H1 (cell line): ENCODE results near the gene HOXA11. TPM values are rescaled to one million over a fixed set of nuclear protein-coding genes. Genes with fewer than 3 reads are reported as not detected.
A peak's percentile ranks its signal among the peaks of the same experiment; 100 is the strongest.

ENCODE experiments used
- CTCF ChIA-PET: fragments of 300-600 bp; sonication (Branson Sonifier 250); formaldehyde crosslinking; loops from one replicate; lab custom pipeline; 2021; ENCODE audit not compliant: partially characterized antibody; lab: Charles Lee
- POLR2A ChIA-PET: fragments of 300-600 bp; sonication (Branson Sonifier 250); formaldehyde crosslinking; loops from one replicate; lab custom pipeline; 2021; ENCODE audit warnings: inconsistent platforms; ENCODE audit not compliant: partially characterized antibody; lab: Charles Lee
- DNase-seq, 2 experiments: peaks; one replicate each; pipeline versions ENCODE4 v3.0.0 to v3.0.0-alpha.2; 2010 to 2022; ENCODE audit warnings: low spot score in 2 of 2, low read depth in 1 of 2, mixed read lengths in 1 of 2
- FAIRE-seq: peaks from 2 replicates; lab custom pipeline; 2011; peaks lifted over from hg19 to GRCh38; lab: Jason Lieb, UNC
- H2AFZ ChIP-seq: 2 replicates; pipeline ENCODE4 v1.8.1; 2012; ENCODE audit warnings: low read length, inconsistent platforms
- H2AK5ac ChIP-seq: 2 replicates; pipeline ENCODE4 v1.6.1; 2013; ENCODE audit warnings: low read depth, low read length
- H2BK120ac ChIP-seq: replicated peaks from 2 replicates; pipeline ENCODE3; 2013; ENCODE audit warnings: low read depth, low read length, inconsistent platforms
- H2BK12ac ChIP-seq: 2 replicates; pipeline ENCODE4 v1.6.1; 2013; ENCODE audit warnings: low read depth, low read length
- H2BK15ac ChIP-seq: 2 replicates; pipeline ENCODE4 v1.6.1; 2013; ENCODE audit warnings: low read length
- H2BK20ac ChIP-seq: 2 replicates; pipeline ENCODE4 v1.6.1; 2013; ENCODE audit warnings: low read length
- H2BK5ac ChIP-seq: 2 replicates; pipeline ENCODE4 v1.6.1; 2013; ENCODE audit warnings: low read depth, low read length
- H3K14ac ChIP-seq: 2 replicates; pipeline ENCODE4 v1.6.1; 2013; ENCODE audit warnings: inconsistent platforms; ENCODE audit not compliant: insufficient read length
- H3K18ac ChIP-seq: 2 replicates; pipeline ENCODE4 v1.6.1; 2013; ENCODE audit warnings: low read length; ENCODE audit errors: extremely low read depth
- H3K23ac ChIP-seq: 2 replicates; pipeline ENCODE4 v1.6.1; 2013; ENCODE audit warnings: inconsistent platforms; ENCODE audit not compliant: insufficient read length
- H3K23me2 ChIP-seq: 2 replicates; pipeline ENCODE4 v1.6.1; 2013; ENCODE audit warnings: low read depth, low read length
- H3K27ac ChIP-seq: 2 replicates; pipeline ENCODE4 v1.6.1; 2011; ENCODE audit warnings: low read depth, low read length, inconsistent platforms
- H3K27me3 ChIP-seq, 4 experiments: replicated peaks in 1 of 4; 1 replicate in 1 of 4; 2 replicates in 3 of 4; pipeline versions ENCODE4 v1.6.1 to v1.8.1; 2011 to 2013; ENCODE audit warnings: low read length in 3 of 4, mild to moderate bottlenecking in 3 of 4, inconsistent platforms in 2 of 4, mixed read lengths in 2 of 4, moderate library complexity in 1 of 4; ENCODE audit not compliant: control insufficient read depth in 3 of 4, insufficient read depth in 3 of 4; ENCODE audit errors: extremely low read depth in 1 of 4
- H3K36me3 ChIP-seq, 4 experiments: 2 replicates each; pipeline versions ENCODE4 v1.6.1 to v1.8.1; 2011 to 2013; ENCODE audit warnings: mild to moderate bottlenecking in 4 of 4, low read length in 3 of 4, moderate library complexity in 2 of 4, control low read depth in 1 of 4, inconsistent platforms in 1 of 4; ENCODE audit not compliant: insufficient read depth in 4 of 4, control insufficient read depth in 2 of 4
- H3K4ac ChIP-seq: replicated peaks from 2 replicates; pipeline ENCODE3; 2013; ENCODE audit warnings: low read length, low read depth, mixed read lengths, inconsistent platforms; ENCODE audit not compliant: insufficient read length
- H3K4me1 ChIP-seq, 4 experiments: replicated peaks in 1 of 4; 1 replicate in 1 of 4; 2 replicates in 3 of 4; pipeline versions ENCODE4 v1.6.1 to v1.8.1; 2011 to 2013; ENCODE audit warnings: low read length in 3 of 4, inconsistent platforms in 2 of 4, mixed read lengths in 1 of 4; ENCODE audit not compliant: insufficient read depth in 4 of 4, control insufficient read depth in 3 of 4
- H3K4me2 ChIP-seq, 2 experiments: 2 replicates each; pipeline versions ENCODE4 v1.6.1 to v1.8.1; 2011 to 2013; ENCODE audit warnings: low read depth in 2 of 2, low read length in 2 of 2, control low read depth in 1 of 2, inconsistent platforms in 1 of 2, mild to moderate bottlenecking in 1 of 2; ENCODE audit not compliant: insufficient read depth in 1 of 2
- H3K4me3 ChIP-seq, 4 experiments: fragments of 200-600, 300-600 bp in 1 of 4; sonication (generic), shearing (Covaris generic), sonication (Bioruptor Twin) in 1 of 4; 2 replicates each; pipeline versions ENCODE4 v1.5.1 to v1.8.1; 2011 to 2016; ENCODE audit warnings: low read length in 4 of 4, low read depth in 3 of 4, control low read depth in 2 of 4, inconsistent platforms in 2 of 4, mild to moderate bottlenecking in 2 of 4, mixed read lengths in 1 of 4, moderate library complexity in 1 of 4; ENCODE audit not compliant: insufficient read depth in 2 of 4; ENCODE audit errors: extremely low read depth in 1 of 4
- H3K56ac ChIP-seq: replicated peaks from 2 replicates; pipeline ENCODE3; 2013; ENCODE audit warnings: low read depth, mild to moderate bottlenecking, mixed read lengths, low read length, inconsistent platforms; ENCODE audit not compliant: insufficient read length
- H3K79me1 ChIP-seq: 2 replicates; pipeline ENCODE4 v1.6.1; 2013; ENCODE audit warnings: low read depth, low read length, control low read depth
- H3K79me2 ChIP-seq, 2 experiments: 2 replicates each; pipeline versions ENCODE4 v1.6.1 to v1.8.1; 2012 to 2013; ENCODE audit warnings: low read length in 2 of 2, mild to moderate bottlenecking in 2 of 2, inconsistent platforms in 1 of 2; ENCODE audit not compliant: insufficient read depth in 2 of 2, control insufficient read depth in 1 of 2
- H3K9ac ChIP-seq, 4 experiments: replicated peaks in 1 of 4; 1 replicate in 1 of 4; 2 replicates in 3 of 4; pipeline versions ENCODE4 v1.6.1 to v1.8.1; 2011 to 2013; ENCODE audit warnings: low read depth in 3 of 4, low read length in 3 of 4, control low read depth in 2 of 4, mild to moderate bottlenecking in 2 of 4, moderate library complexity in 2 of 4, inconsistent platforms in 1 of 4; ENCODE audit errors: extremely low read depth in 1 of 4
- H3K9me3 ChIP-seq, 2 experiments: 2 replicates each; pipeline versions ENCODE4 v1.6.1 to v1.8.1; 2012 to 2013; ENCODE audit warnings: mild to moderate bottlenecking in 2 of 2, moderate library complexity in 2 of 2, control low read depth in 1 of 2, inconsistent platforms in 1 of 2, low read depth in 1 of 2, low read length in 1 of 2, mixed read lengths in 1 of 2; ENCODE audit not compliant: insufficient read depth in 2 of 2
- H4K20me1 ChIP-seq, 2 experiments: replicated peaks in 1 of 2; 2 replicates each; pipeline versions ENCODE3 to v1.8.1; 2011 to 2013; ENCODE audit warnings: inconsistent platforms in 2 of 2, low read length in 2 of 2, mild to moderate bottlenecking in 1 of 2; ENCODE audit not compliant: insufficient read depth in 2 of 2, control insufficient read depth in 1 of 2
- H4K5ac ChIP-seq: 2 replicates; pipeline ENCODE4 v1.6.1; 2013; ENCODE audit warnings: low read length, low read depth, mixed read lengths, inconsistent platforms; ENCODE audit not compliant: insufficient read length
- H4K8ac ChIP-seq: 2 replicates; pipeline ENCODE4 v1.8.0; 2013; ENCODE audit warnings: mild to moderate bottlenecking, moderate library complexity, low read length, inconsistent platforms; ENCODE audit not compliant: insufficient read depth; ENCODE audit errors: extremely low read depth
- H4K91ac ChIP-seq: replicated peaks from 2 replicates; pipeline ENCODE3; 2013; ENCODE audit warnings: low read length, mixed read lengths, inconsistent platforms; ENCODE audit not compliant: insufficient read length
- CBX8 ChIP-seq: fragments of 300-800, 300-1000 bp; sonication (generic); IDR thresholded peaks from 2 replicates; pipeline ENCODE4 v1.7.1; 2016; ENCODE audit warnings: low read depth, low read length, borderline replicate concordance
- EZH2 ChIP-seq: fragments of 200-600 bp; sonication (generic); IDR thresholded peaks from 2 replicates; pipeline ENCODE4 v1.7.1; 2012; ENCODE audit warnings: low read depth, mild to moderate bottlenecking, moderate library complexity, low read length, inconsistent platforms; ENCODE audit not compliant: severe bottlenecking
- HDAC6 ChIP-seq: IDR thresholded peaks from one replicate; pipeline ENCODE4 v1.7.1; 2012; ENCODE audit warnings: low read depth, mild to moderate bottlenecking, inconsistent platforms, low read length, moderate library complexity
- KDM1A ChIP-seq: fragments of 200-600, 300-600 bp; sonication (generic); IDR thresholded peaks from 2 replicates; pipeline ENCODE4 v1.7.1; 2016; ENCODE audit warnings: mild to moderate bottlenecking, low read length, borderline replicate concordance
- RNF2 ChIP-seq: fragments of 200-900, 300-1000 bp; sonication (generic); IDR thresholded peaks from 2 replicates; pipeline ENCODE4 v1.7.1; 2016; ENCODE audit warnings: borderline replicate concordance, low read depth, mild to moderate bottlenecking, antibody characterized with exemption, low read length; ENCODE audit not compliant: poor library complexity, severe bottlenecking; ENCODE audit errors: missing control alignments
- SP2 ChIP-seq: IDR thresholded peaks from 2 replicates; pipeline ENCODE4 v1.6.1; 2012; ENCODE audit warnings: mild to moderate bottlenecking, low read length, inconsistent platforms
- SUZ12 ChIP-seq: fragments of 200-600 bp; sonication (generic); IDR thresholded peaks from 2 replicates; pipeline ENCODE4 v1.6.1; 2012; ENCODE audit warnings: mild to moderate bottlenecking, inconsistent platforms, low read length, moderate library complexity, mixed read lengths
- TEAD4 ChIP-seq: IDR thresholded peaks from 2 replicates; pipeline ENCODE4 v1.6.1; 2012; ENCODE audit warnings: low read depth, low read length, inconsistent platforms, mixed read lengths
- WGBS, 2 experiments: shearing (Covaris generic) in 1 of 2; methylation state at CpG; one replicate each; pipeline versions ENCODE4 v1.1.6 to v1.1.7; 2013 to 2015; ENCODE audit warnings: low lambda C conversion rate in 2 of 2, mixed read lengths in 2 of 2, inconsistent platforms in 1 of 2, low coverage in 1 of 2, missing lambda C conversion rate in 1 of 2; ENCODE audit not compliant: insufficient replicate concordance in 2 of 2, insufficient coverage in 1 of 2, insufficient read length in 1 of 2; ENCODE audit errors: extremely low coverage in 1 of 2, missing lambda C conversion rate in 1 of 2; 5-methylcytosine and 5-hydroxymethylcytosine counted together
- polyA plus RNA-seq, 7 experiments: library from polyadenylated mRNA; depleted of rRNA in 3 of 7; stranded (reverse) in 5 of 7; unstranded in 2 of 7; fragments of >200 nt in 5 of 7; fragments of 200-250 nt in 2 of 7; gene quantifications; 1 replicate in 5 of 7; 2 replicates in 1 of 7; 4 replicates in 1 of 7; pipeline versions ENCODE4 v1.2.1 to v1.2.3, GENCODE V29; 2011 to 2013; ENCODE audit warnings: missing spikeins in 2 of 7, mixed read lengths in 2 of 7
- total RNA-seq: library from RNA; stranded (reverse); fragmentation: NEBNext Ultra II Directional; extraction: Animal tissue kit (Norgen Biotek cat#: 25700); gene quantifications from 2 replicates; pipeline ENCODE4 v1.2.1, GENCODE V29; 2021

The HOXA11 gene
- total and polyA plus RNA-seq, 2 of the 8 experiments (the other 6 are each of a cell fraction or from before 2014, with no cell fraction given), result not detected

DNA sequence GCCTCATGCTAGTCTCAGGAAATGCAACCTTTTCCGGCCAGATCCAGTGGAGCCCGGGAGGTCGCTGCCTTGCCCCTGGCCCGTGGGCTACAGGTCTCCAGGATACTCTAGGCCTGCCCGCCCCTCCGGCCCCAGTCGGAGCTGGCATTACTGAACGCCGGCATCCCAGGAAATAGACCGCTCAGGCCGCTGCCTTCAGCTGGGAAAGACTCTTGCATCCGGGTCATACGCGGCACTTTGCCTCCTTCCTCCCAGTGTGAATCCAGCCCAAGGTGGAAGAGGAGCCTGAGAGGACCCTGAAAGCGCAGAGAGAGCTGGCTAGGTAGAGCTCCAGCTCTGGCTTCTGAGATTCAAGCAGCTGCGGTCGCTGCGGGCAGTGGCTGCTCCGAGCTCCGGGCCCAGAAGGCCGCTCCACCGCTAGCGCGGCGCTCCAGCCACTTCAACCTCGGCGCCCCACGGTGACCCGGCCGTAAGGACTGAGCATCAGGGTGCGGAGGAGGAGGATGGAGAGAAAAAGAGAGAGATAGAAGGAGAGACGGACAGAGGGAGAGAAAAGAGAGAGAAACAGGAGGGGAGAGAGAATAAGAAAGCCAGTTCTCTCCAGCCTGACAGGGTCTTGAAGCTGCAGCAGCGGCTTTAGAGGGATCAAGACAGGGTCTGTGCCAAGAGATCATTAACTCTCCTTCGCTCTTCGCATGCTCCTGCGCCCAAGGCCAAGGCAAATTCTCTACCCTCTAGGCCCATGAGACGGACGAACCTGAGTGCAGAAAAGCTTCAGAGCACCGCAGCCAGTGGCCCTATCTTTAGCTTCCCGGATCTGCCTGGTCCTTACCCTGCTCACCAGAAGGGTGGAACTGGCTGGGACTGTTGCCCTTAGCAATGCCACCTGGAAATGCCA is 9.2 kb downstream of the HOXA11 start:
- H4K5ac ChIP-seq, result no peak overlapping the region
- H2AK5ac ChIP-seq, result no peak overlapping the region
- no peak overlapping the region for H3K4me2 ChIP-seq
- TF ChIP-seq KDM1A, result no peak
- TF ChIP-seq HDAC6, result no peak
- no peak for TF ChIP-seq SP2
- no peak for TF ChIP-seq TEAD4
- TF ChIP-seq EZH2, result peak; percentile 95
- peak; percentile 75 for TF ChIP-seq RNF2
- TF ChIP-seq CBX8, result peak; percentile 80; the same call in 1 of the 2 replicates
- TF ChIP-seq SUZ12, result peak; percentile 90
- TF ChIP-seq, all 59 proteins: peak for 4
- DNase-seq, result peak in 1 of 2 experiments; percentile 56
- Histone ChIP-seq H3K27me3 (peaks cover 99 to 100% (median 100%) of the 10 kb centered on the region in 4 experiments), H2AFZ (no peak overlapping the region), H3K23me2 (no peaks in the 10 kb centered on the region; the same call in 1 of the 2 replicates), H3K79me1 (no peaks in the 10 kb centered on the region), H3K56ac (no peak overlapping the region), H4K91ac (no peak overlapping the region), H3K4me1 (peaks cover 4 to 11% (median 5%) of the 10 kb centered on the region in 4 experiments; a peak in 5 of 7 replicates), H2BK12ac (no peak overlapping the region), H2BK5ac (no peak overlapping the region), H4K20me1 (peaks cover 44 to 56% of the 10 kb centered on the region in 2 experiments), H4K8ac (no peak overlapping the region), H2BK20ac (no peak overlapping the region), H3K36me3 (peaks cover 0 to 18% (median 0%) of the 10 kb centered on the region in 4 experiments; a peak in 1 of 8 replicates), H3K23ac (no peak overlapping the region), H3K4me3 (no peak overlapping the region), H3K79me2 (no peaks in the 10 kb centered on the region), H3K14ac (no peak overlapping the region), H3K9me3 (no peaks in the 10 kb centered on the region; a peak in 1 of 4 replicates), H3K9ac (no peak overlapping the region), H3K4ac (no peak overlapping the region), H3K27ac (no peak overlapping the region), H2BK120ac (no peak overlapping the region), H3K18ac (no peak overlapping the region), H2BK15ac (peak overlapping the region; percentile 75; the same call in 1 of the 2 replicates)
- CTCF ChIA-PET, result interaction anchor here (1.0 to 5.4 kb wide), 9 partner anchors 11 to 85 kb away, joined by 3 to 20 read pairs (median 6); partner anchors contain the start of genes EVX1, HOXA5 and HOXA9
- FAIRE-seq, result no peak
- POLR2A ChIA-PET, result no interaction called here
- WGBS, 2 experiments, result 16% methylated on average over 40 of the region's 40 CpGs; no CpG with 5 or more reads in 1 of the 2 experiments
